Endometrial microvascular endothelial cells (primary cell): ENCODE results near the gene GTSE1. TPM values are rescaled to one million over a fixed set of nuclear protein-coding genes. Genes with fewer than 3 reads are reported as not detected.

ENCODE experiments used
- in situ Hi-C: cut with HindIII; loops from 2 replicates; pipeline ENCODE4 v1.10.0; 2017; ENCODE audit warnings: low sequenced_read_pairs, low pct_unique_long_range_greater_than_20kb; ENCODE audit errors: inconsistent ontology term
- total RNA-seq: library from RNA; depleted of rRNA; stranded (reverse); fragments of >200 nt; gene quantifications from one replicate; pipeline ENCODE4 v1.2.3, GENCODE V29; 2015; ENCODE audit errors: inconsistent ontology term

GTSE1 gene
- 22.8 TPM for total RNA-seq

GRCh38 chr22:46296257-46297150 is at the start of gene GTSE1:
TSS of gene GTSE1 (plus strand) at chr22:46296870. CDS start at chr22:46297401, 531 bp downstream.
- in situ Hi-C loops: no loop called here

GRCh38 chr22:46247443-46247975 is 49.2 kb upstream of the GTSE1 start:
- in situ Hi-C loops: no loop called here

DNA sequence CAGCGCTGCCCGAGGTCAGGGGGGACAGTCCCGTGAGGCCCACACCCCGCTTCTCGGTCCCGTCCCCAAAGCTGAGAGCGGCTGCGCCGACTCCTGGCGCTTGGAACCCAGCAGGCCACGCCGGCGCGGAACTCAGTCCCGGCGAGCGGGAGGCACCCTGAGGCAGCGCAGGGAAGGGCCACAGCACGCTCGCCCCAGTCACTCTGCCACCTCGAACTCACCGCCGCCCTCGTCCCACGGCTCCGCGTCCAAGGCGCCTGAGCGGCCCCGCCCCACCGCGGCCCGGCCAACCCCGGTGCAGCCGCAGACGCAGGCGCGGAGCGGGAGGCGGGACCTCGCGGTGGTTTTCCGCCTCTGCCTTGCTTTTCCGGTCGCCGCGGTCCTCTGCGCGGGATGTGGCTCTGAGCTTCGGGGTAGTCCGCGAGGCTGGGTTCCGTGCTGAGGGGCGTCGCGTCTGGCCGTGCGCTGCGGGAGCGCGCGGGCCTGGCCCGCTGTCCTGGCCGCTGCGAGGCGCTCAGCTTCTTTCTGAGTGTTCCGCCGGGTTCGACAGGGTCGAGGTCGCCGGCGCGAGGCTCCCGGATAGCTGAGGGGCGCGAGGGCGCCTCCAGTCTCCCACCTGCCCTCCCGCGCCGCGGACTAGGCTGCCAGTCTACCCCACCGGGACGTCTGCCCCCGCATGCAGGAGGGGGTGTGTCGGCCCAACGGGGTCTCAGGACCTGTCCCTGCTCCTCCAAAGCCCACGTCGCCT is 46.5 kb upstream of the GTSE1 start, which contains the start of gene CDPF1:
CDPF1 (minus strand) TSS at position 259 of the 748 bp plus-strand sequence. CDS start 2,009 bp downstream, outside the sequence.
- in situ Hi-C loops: loop anchor here (25.0 kb wide), 1 partner anchor 113 kb away; no protein-coding TSS in a partner anchor

- in situ Hi-C loops: loop anchor here (25.0 kb wide), 1 partner anchor 113 kb away; no protein-coding TSS in a partner anchor
Observed at GRCh38 chr22:46250783-46251125, 45.9 kb upstream of the GTSE1 start.

GRCh38 chr22:46251266-46251665 is 45.4 kb upstream of the GTSE1 start:
- in situ Hi-C loops: loop anchor here (25.0 kb wide), 1 partner anchor 114 kb away; no protein-coding TSS in a partner anchor

DNA sequence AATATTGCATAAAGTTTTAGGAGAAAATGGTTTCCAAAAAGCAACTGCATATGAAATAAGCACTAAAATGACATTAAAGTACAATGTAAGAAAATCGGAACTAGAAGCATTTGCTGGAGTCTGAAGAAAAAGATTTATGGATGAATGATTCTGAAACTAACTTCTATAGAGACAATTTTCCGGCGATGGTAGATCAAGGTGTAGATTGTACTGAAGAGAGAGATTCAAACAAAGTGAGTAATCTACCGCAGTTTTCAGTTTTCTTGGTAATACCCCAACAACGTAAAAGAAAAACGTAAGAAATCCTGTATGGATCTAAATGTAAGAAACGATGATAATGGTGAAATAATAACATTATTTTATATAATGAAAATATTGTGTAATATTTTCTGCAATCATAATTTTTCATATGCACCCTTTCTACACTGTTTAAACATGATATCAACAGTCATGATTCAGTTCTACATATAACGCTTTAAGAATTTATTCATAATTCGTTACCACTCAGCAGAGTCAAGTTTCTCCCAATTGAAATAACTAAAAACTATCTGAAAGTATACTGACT is 44.8 kb upstream of the GTSE1 start:
- in situ Hi-C loops: loop anchor here (25.0 kb wide), 1 partner anchor 115 kb away; no protein-coding TSS in a partner anchor

GRCh38 chr22:46256358-46256958 is 40.2 kb upstream of the GTSE1 start:
- in situ Hi-C loops: loop anchor here (25.0 kb wide), 1 partner anchor 119 kb away; no protein-coding TSS in a partner anchor

DNA sequence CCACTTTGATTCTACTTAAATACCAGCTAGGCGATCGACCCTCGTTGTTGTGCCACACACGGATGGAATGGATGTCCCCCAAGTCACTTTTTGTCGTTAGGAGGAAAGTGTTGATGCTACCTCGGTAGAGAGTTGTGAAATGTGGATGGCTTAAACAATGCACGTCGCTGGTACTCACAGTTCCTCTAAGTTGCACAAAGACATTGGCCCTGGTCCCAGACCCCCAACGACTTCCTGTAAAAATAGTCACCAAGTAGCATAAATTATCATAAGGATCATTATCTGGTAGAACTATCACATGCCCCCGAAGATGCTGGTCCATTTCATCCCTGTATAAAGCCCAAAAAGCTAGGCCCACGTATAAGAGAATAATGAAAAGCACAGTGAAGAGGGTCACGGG is 37.3 kb upstream of the GTSE1 start:
- in situ Hi-C loops: loop anchor here (25.0 kb wide), 1 partner anchor 122 kb away; no protein-coding TSS in a partner anchor

DNA sequence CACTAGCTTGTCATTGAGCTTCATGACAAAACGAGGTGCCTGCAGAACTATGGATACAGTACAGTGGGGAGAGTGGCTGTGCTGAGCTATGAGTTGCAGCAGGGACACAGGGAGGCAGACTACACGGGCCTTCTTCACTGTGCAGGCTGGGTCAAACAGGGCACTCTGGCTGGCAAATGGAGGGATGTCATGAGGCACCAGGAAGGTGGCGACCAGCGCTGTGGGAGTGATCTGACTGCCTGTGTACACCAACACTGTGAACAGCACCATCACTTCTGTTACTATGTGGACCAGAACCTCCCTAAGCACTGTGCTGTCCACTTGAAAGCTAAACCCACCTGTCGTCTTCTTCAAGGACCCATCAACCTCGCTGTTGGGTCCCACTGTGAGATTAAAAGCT is 36.6 kb upstream of the GTSE1 start:
- in situ Hi-C loops: loop anchor here (25.0 kb wide), 1 partner anchor 123 kb away; no protein-coding TSS in a partner anchor

GRCh38 chr22:46262449-46263215 is 34.0 kb upstream of the GTSE1 start:
- in situ Hi-C loops: loop anchor here (25.0 kb wide), 1 partner anchor 125 kb away; no protein-coding TSS in a partner anchor

DNA sequence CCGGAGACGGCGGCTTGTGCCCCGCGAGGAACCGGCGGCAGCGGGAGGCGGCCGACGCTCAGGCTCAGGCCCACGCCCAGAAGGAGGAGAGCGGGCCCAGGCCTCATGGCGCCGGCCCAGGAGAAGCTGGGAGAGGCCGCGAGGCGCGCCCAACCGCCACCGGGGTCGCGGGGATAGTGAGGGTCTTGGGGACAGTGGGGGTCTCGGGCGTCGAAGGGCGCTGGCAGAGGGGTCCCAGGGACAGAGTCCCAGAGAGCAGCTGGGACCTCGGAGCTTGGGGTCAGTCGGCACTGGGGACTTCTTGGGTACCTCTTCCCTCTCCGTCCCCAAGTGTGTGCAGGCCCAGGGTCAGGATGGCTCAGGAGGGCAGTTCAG is 33.5 kb upstream of the GTSE1 start, which contains the start of gene PKDREJ:
PKDREJ (minus strand) TSS at position 128 of the 375 bp plus-strand sequence; CDS start at position 107, 21 bp downstream.
- in situ Hi-C loops: loop anchor here (25.0 kb wide), 1 partner anchor 126 kb away; no protein-coding TSS in a partner anchor

- in situ Hi-C loops: loop anchor here (25.0 kb wide), 1 partner anchor 127 kb away; no protein-coding TSS in a partner anchor
Observed at GRCh38 chr22:46264520-46264919, 32.1 kb upstream of the GTSE1 start.

DNA sequence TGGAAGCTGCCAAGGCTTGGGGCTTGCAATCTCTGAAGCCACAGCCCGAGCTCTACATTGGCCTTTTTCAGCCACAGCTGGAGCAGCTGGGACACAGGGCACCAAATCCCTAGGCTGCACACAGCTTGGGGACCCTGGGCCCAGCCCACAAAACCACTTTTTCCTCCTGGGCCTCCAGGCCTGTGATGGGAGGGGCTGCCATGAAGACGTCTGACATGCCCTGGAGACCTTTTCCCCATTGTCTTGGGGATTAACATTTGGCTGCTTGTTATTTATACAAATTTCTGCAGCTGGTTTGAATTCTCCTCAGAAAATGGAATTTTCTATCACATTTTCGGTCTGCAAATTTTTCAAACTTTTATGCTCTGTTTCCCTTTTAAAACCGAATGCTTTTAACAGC is 31.0 kb upstream of the GTSE1 start:
- in situ Hi-C loops: loop anchor here (25.0 kb wide), 1 partner anchor 128 kb away; no protein-coding TSS in a partner anchor

- in situ Hi-C loops: loop anchor here (25.0 kb wide), 1 partner anchor 130 kb away; no protein-coding TSS in a partner anchor
Observed at GRCh38 chr22:46267431-46268279, 29.0 kb upstream of the GTSE1 start, which contains the start of gene TTC38. TSS of gene TTC38 (plus strand) at chr22:46268008. CDS start at chr22:46268040, 32 bp downstream.

GRCh38 chr22:46269564-46269963 is 27.1 kb upstream of the GTSE1 start:
- in situ Hi-C loops: loop anchor here (25.0 kb wide), 1 partner anchor 132 kb away; no protein-coding TSS in a partner anchor

DNA sequence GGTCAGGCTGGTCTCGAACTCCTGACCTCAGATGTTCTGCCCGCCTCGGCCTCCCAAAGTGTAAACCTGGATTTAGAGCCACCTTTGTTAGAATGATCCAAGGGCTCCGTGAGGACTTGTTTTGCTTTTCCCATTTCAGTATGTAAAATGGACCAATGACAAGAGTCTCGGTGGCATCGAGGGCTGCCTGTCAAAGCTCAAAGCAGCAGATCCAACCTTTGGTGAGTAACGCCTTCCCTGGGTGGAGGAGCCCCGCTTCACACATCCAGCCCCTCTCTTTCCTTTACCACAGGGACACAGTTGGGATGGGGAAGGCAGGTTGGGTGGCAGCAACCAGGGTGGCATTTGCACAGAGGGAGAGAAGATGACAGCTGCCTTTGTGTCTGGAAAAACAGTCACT is 24.5 kb upstream of the GTSE1 start:
- in situ Hi-C loops: loop anchor here (25.0 kb wide), 1 partner anchor 135 kb away; no protein-coding TSS in a partner anchor
